Spinal cord (tissue), 10 donors: ENCODE measurements around the gene PRKD1. TPM values are rescaled to one million over a fixed set of nuclear protein-coding genes. Genes with fewer than 3 reads are reported as not detected.
"Not testable (repeated sequence)": the region's sequence is repeated elsewhere in the genome, so short reads cannot be mapped to it uniquely, and the experiment has no call there.

ENCODE experiments used
- DNase-seq, 6 donors: peaks; one replicate each; pipeline versions ENCODE4 v3.0.0 to v3.0.0-alpha.2; 2013 to 2015; ENCODE audit warnings: low spot score in 6 of 6, low read depth in 4 of 6
- H3K27ac ChIP-seq: one replicate; pipeline ENCODE4 v1.5.1; 2013; ENCODE audit warnings: low read depth, low read length, control low read depth
- H3K27me3 ChIP-seq: one replicate; pipeline ENCODE4 v1.6.1; 2013; ENCODE audit warnings: low read length; ENCODE audit not compliant: control insufficient read depth, insufficient read depth
- H3K36me3 ChIP-seq: one replicate; pipeline ENCODE4 v1.6.1; 2013; ENCODE audit warnings: low read length; ENCODE audit not compliant: control insufficient read depth, insufficient read depth
- H3K4me1 ChIP-seq: one replicate; pipeline ENCODE4 v1.6.1; 2013; ENCODE audit warnings: low read length; ENCODE audit not compliant: control insufficient read depth, insufficient read depth
- H3K4me3 ChIP-seq: one replicate; pipeline ENCODE4 v1.5.1; 2013; ENCODE audit warnings: low read depth, low read length, control low read depth
- H3K9me3 ChIP-seq: one replicate; pipeline ENCODE4 v1.6.1; 2013; ENCODE audit warnings: low read length; ENCODE audit not compliant: control insufficient read depth, insufficient read depth
- WGBS: methylation state at CpG from one replicate; pipeline ENCODE4 v1.1.5; 2013; ENCODE audit warnings: missing lambda C conversion rate; ENCODE audit not compliant: insufficient coverage; 5-methylcytosine and 5-hydroxymethylcytosine counted together
- polyA plus RNA-seq, 2 donors: library from polyadenylated mRNA; unstranded; fragments of 120-200 nt; gene quantifications; one replicate each; pipeline ENCODE4 v1.2.1, GENCODE V29; 2013; ENCODE audit not compliant: insufficient read length in 2 of 2
- total RNA-seq, 2 donors: library from RNA; depleted of rRNA in 1 of 2; stranded (reverse); fragments of 120-200 nt in 1 of 2; fragments of >200 nt in 1 of 2; gene quantifications; one replicate each; pipeline versions ENCODE4 v1.2.3 to v1.2.4, GENCODE V29; 2013 to 2014
- donor health status: healthy.

Gene PRKD1
- total and polyA plus RNA-seq, 4 donors = 14.4 to 23.9 (median 20.9) TPM

DNA sequence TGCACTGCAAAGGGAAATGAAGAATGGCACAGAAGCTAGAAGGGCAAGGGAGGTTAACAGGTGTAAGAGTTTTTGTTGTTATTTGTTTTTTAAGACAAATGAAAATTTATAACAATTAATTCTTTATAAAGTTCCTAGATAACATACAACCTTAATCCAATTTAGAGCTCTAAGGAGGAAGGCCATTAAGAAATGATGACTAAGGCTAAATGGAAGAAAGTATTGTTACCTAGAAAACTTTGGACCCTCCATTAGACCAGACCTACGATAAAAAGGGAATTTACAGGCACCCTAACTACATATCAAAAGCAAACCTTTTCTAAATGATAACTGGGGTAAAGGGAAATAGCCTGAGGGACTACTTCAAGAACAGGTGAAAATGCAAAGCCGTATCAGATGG lies 130.8 kb downstream of the PRKD1 start:
- Histone ChIP-seq H3K4me3 (no peak overlapping the region), H3K36me3 (no peaks in the 10 kb centered on the region), H3K9me3 (no peaks in the 10 kb centered on the region), H3K27me3 (no peaks in the 10 kb centered on the region), H3K4me1 (no peaks in the 10 kb centered on the region), H3K27ac (no peak overlapping the region)
- no CpG with 5 or more reads among the region's 2 CpGs for WGBS
- DNase-seq = no peak

GRCh38 chr14:29789475-29789874 lies 138.2 kb downstream of the PRKD1 start:
- Histone ChIP-seq H3K9me3 (peaks cover 1% of the 10 kb centered on the region), H3K4me3 (no peak overlapping the region), H3K36me3 (no peaks in the 10 kb centered on the region), H3K27me3 (no peaks in the 10 kb centered on the region), H3K27ac (no peak overlapping the region), H3K4me1 (no peaks in the 10 kb centered on the region)
- no peak for DNase-seq
- WGBS = 100% methylated on average over 2 of the region's 2 CpGs

DNA sequence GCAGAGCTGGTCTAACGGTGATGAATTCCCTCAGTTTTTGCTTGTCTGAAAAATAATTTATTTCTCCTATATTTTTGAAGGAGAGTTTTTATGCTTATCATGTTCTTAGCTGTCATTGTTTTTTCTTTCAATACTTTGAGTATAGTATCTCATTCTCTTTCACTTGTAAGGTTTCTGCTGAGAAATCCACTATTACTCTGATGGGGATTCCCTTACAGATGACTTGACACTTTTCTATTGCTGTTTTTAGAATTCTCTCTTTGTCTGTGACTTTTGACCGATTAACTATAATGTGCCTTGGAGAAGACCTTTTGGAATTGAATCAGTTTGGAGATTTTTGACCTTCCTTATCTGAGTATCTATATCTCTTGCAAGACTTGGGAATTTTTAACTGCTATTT lies 139.6 kb downstream of the PRKD1 start:
- H3K4me1 ChIP-seq = no peaks in the 10 kb centered on the region
- no peaks in the 10 kb centered on the region for H3K36me3 ChIP-seq
- no peaks in the 10 kb centered on the region for H3K27me3 ChIP-seq
- no peak overlapping the region for H3K4me3 ChIP-seq
- WGBS = no CpG with 5 or more reads among the region's 2 CpGs
- DNase-seq = no peak
- no peak overlapping the region for H3K27ac ChIP-seq
- H3K9me3 ChIP-seq = peaks cover 1% of the 10 kb centered on the region

DNA sequence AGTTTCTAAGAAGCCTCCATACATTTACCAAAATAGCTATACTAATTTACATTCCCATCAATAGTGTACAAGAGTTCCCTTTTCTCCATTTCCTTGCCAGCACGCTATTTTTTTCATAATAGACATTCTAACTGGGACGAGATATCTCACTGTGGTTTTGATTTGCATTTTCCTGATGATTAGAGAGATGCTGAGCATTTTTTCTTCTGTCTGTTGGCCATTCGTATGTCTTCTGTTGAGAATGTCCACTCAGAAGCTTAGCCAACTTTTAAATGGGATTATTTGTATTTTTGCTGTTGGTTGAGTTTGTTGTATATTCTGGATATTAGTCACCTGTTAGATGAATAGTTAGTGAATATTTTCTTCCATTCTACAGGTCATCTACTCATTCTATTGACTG lies 144.1 kb downstream of the PRKD1 start:
- Histone ChIP-seq H3K36me3 (no peaks in the 10 kb centered on the region), H3K4me3 (no peak overlapping the region), H3K27me3 (no peaks in the 10 kb centered on the region), H3K9me3 (peaks cover 1% of the 10 kb centered on the region), H3K27ac (no peak overlapping the region), H3K4me1 (no peaks in the 10 kb centered on the region)
- no peak for DNase-seq
- no CpG with 5 or more reads among the region's 3 CpGs for WGBS

DNA sequence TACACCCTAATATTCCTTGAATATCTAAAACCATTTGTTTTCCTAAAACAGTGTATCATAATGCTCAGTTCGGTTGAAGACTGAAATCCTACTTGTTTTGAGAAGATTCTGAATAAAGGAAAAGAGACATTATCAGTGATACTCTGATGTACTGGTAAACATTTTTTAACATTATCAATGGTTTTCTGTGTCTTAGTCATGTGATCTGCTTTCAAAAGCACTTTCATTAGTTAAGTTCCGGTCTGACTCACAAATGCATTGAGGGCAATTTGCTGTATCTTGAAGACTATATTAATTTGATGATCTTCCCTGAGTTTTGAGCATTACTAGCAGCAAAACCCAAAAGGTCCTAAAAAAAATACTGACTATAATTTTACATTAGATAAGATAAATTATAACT lies 145.6 kb downstream of the PRKD1 start:
- no CpG with 5 or more reads among the region's 2 CpGs for WGBS
- Histone ChIP-seq H3K27ac (no peak overlapping the region), H3K4me1 (no peaks in the 10 kb centered on the region), H3K36me3 (no peaks in the 10 kb centered on the region), H3K4me3 (no peak overlapping the region), H3K9me3 (peaks cover 1% of the 10 kb centered on the region), H3K27me3 (no peaks in the 10 kb centered on the region)
- DNase-seq = no peak

DNA sequence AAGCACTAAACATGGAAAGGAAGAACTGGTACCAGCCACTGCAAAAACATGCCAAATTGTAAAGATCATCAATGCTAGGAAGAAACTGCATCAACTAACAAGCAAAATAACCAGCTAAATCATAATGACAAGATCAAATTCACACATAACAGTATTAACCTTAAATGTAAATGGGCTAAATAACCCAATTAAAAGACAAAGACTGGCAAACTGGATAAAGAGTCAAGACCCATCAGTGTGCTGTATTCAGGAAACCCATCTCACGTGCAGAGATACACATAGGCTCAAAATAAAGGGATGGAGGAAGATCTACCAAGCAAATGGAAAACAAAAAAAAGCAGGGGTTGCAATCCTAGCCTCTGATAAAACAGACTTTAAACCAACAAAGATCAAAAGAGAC lies 150.5 kb downstream of the PRKD1 start:
- H3K27ac ChIP-seq, H3K4me3 ChIP-seq, H3K27me3 ChIP-seq, H3K9me3 ChIP-seq, DNase-seq, H3K4me1 ChIP-seq, H3K36me3 ChIP-seq: not testable (repeated sequence)
- WGBS = no CpG with 5 or more reads among the region's 1 CpG

GRCh38 chr14:29773990-29774389 lies 153.7 kb downstream of the PRKD1 start:
- Histone ChIP-seq H3K4me3 (no peak overlapping the region), H3K27me3 (no peaks in the 10 kb centered on the region), H3K9me3 (peaks cover 4% of the 10 kb centered on the region), H3K4me1 (no peaks in the 10 kb centered on the region), H3K27ac (no peak overlapping the region), H3K36me3 (no peaks in the 10 kb centered on the region)
- no CpG with 5 or more reads among the region's 4 CpGs for WGBS
- no peak for DNase-seq

DNA sequence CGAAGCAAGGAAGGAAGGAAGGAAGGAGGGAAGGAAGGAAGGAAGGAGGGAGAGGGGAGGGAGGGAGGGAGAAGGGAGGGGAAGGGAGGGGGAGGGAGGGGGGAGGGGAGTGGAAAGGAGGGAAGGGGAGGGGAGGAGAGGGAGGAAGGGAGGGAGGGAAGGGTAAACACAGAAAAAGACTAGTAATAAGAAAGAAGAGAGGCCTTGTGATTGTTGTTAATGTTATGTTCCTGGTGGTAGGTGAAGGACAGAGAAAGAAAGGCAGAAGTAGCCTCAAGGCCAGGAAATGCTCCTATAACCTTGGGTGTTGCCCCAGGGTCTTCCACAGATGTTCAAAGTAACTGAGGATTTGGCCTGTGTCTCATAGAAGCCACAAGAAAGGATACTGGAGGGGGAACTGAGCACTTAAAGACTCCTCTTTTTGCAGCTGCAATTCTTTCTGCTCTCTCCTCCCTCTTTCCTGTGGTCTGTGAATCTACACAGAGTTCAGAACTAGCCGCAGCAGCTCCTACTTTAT lies 164.2 kb downstream of the PRKD1 start:
- Histone ChIP-seq H3K27ac (no peak overlapping the region), H3K4me3 (no peak overlapping the region), H3K27me3 (no peaks in the 10 kb centered on the region), H3K36me3 (no peaks in the 10 kb centered on the region), H3K9me3 (no peaks in the 10 kb centered on the region), H3K4me1 (peaks cover 5% of the 10 kb centered on the region)
- no peak for DNase-seq
- no CpG with 5 or more reads among the region's 2 CpGs for WGBS

- Histone ChIP-seq H3K27me3 (no peaks in the 10 kb centered on the region), H3K36me3 (no peaks in the 10 kb centered on the region), H3K9me3 (no peaks in the 10 kb centered on the region), H3K4me3 (no peak overlapping the region), H3K27ac (peak overlapping the region; percentile 11), H3K4me1 (peaks cover 5% of the 10 kb centered on the region)
- DNase-seq = peak in 1 of 6 donors; percentile 13
- WGBS = 100% methylated on average over 3 of the region's 6 CpGs
Measured at GRCh38 chr14:29759521-29760340, 167.9 kb downstream of the PRKD1 start.

DNA sequence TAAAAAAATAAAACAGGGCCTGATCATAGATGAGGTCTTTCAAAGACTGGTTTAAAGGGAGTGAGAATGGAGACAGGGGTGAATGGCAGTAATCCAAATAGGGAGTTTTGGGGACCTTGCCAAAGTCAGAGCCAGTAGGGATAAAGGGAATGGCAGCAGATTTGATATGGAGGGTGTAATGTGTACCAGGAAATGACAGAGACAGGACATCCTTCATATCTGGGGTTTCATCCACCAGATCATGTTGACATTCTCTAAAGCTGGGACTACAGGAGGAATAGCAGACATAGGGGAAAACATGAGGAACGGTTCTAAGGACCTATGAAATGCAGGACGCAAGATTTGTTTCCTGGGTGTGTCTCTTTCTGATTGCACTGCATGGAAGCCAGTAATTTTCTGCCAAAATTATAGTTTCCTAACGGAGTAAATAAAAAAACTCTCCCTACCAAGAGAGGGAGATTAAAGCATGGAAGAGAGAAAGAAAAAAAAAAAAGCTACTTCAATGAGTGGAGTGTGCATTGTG lies 169.9 kb downstream of the PRKD1 start:
- 100% methylated on average over 1 of the region's 3 CpGs for WGBS
- no peak overlapping the region for H3K4me3 ChIP-seq
- DNase-seq = no peak
- no peaks in the 10 kb centered on the region for H3K36me3 ChIP-seq
- H3K4me1 ChIP-seq = peaks cover 5% of the 10 kb centered on the region
- H3K27ac ChIP-seq = no peak overlapping the region
- no peaks in the 10 kb centered on the region for H3K9me3 ChIP-seq
- no peaks in the 10 kb centered on the region for H3K27me3 ChIP-seq
